HG02943 (cell line): Measurements from ENCODE around the gene ZNF774.
"Not testable (repeated sequence)": the region's sequence is repeated elsewhere in the genome, so short reads cannot be mapped to it uniquely, and the experiment has no call there.

Experiments
- ATAC-seq: cut with Tn5 transposase; IDR thresholded peaks from one replicate; pipeline ENCODE4 v1.9.1; 2021; ENCODE audit warnings: mild to moderate bottlenecking, low read depth, moderate library complexity; ENCODE audit not compliant: unreplicated experiment

The ZNF774 gene

DNA sequence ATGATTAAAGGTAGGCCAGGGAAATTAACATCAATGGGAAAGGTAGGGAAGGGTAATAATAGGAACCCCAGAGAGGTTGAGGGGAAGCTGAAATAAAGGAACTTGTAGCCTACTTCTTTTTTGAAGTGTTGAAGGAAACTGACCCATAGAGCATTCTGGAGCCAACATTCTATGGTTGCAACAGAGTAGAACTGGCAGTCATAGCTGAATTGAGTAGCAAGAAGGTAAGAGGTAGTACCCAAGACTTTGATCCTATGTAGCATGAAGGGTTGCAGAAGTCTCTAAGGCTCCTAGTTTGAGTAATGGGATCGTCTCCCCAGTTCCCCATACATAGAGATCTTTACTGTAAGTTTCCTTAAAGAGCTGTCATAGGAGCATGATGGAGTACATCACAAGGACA lies 7.4 kb upstream of the ZNF774 start:
- no peak for ATAC-seq

DNA sequence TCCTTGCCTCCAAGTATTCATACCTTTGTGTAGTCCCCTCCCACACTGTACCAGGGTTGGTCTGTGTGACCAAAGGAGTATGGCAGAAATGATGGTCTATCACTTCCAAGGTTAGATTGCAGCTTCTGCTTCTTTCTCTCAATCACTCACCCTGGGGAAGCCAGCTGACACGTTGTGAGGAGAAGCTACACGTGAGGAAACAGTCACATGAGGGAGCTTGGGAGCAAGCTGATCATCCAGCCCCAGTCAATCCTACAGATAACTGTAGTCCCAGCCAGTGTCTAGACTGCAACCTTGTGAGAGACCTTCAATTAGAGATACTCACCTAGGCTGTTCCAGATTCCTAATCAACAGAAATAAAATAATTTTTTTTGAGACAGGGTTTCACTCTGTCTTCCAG lies 6.2 kb upstream of the ZNF774 start:
- ATAC-seq, result no peak

DNA sequence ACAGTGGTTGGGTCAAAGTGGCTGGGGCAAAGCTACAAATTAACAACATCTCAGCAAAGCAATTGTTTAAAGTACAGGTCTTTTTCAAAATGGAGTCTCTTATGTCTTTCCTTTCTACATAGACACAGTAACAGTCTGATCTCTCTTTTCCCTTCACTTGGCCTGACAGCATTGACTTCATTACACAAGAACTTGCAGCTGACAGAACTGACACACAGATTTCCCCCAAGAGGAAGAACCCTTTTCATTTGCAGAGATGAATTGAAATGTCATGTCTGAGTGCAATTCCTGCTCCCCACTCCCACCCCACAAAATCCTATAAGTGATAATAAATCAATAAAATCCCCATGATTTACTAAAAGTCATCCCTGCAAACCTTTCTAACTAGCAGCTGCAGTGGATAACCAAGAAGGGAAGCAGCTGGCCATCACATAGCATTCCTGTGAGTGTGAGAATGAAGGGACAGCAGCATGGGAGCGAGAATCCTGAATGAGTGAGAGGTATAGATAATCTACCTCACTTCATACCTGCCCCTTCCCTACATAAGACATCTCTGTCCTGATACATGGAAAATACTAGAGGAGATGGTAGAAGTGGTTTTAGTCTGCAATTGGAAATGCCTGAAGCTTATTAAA lies 4.5 kb upstream of the ZNF774 start:
- ATAC-seq, result not testable (repeated sequence)

DNA sequence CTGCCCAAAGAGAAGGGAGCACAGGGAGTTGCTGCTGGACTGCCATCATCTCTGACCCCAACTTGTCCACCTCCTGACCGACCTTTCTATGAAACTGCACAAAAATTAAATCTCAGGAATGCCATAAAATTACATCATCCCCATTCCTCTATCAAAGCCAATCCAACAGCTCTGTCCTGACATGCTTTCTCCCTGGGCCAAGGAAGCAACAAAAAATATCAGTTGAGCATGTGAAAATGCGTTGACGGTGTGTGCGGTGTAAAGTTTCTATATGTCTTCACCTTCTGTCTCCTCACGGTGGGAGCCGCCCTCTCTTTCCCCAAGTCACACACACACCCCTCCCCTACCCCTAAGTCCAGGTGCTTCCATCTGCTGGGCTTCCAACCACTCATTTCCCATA lies 3.6 kb upstream of the ZNF774 start:
- no peak for ATAC-seq

DNA sequence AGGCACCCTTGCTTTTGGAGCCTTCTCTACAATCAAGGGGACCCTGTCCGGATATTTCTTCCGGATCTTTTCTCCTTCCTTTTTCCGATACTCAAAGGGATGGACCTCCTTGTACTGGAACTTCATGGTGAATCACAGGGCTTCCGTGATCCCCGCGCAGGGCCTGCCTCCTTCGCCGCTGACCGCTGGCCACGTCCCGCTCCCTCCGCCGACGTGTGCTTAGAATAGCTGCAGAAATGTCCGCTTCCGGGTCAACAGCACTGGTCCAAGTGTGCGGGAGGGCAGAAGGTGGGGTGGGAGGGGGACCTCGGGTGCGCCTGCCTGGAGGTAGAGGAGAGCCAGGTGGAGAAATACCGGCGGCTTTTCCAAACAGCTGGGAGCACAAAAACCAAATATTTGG lies 3.0 kb upstream of the ZNF774 start:
- ATAC-seq, result no peak

DNA sequence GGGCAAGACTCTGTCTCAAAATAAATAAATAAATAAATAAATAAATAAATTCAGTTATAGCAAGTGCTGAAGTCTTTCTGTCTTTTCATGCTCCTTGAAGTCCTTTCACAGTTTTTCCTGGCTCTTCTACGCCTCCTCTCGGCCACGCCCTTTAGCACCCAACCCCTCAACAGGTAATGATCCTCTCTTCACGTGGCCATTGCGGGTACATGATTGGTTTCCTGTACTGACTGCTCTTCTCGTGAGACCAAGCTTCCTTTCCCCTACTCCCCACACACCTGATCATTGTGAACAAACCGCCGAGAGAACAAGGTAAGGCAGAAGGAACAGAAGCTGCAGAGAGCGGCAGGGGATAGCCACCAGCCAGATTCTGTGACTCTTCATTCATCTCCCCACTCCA lies 2.3 kb upstream of the ZNF774 start:
- no peak for ATAC-seq

DNA sequence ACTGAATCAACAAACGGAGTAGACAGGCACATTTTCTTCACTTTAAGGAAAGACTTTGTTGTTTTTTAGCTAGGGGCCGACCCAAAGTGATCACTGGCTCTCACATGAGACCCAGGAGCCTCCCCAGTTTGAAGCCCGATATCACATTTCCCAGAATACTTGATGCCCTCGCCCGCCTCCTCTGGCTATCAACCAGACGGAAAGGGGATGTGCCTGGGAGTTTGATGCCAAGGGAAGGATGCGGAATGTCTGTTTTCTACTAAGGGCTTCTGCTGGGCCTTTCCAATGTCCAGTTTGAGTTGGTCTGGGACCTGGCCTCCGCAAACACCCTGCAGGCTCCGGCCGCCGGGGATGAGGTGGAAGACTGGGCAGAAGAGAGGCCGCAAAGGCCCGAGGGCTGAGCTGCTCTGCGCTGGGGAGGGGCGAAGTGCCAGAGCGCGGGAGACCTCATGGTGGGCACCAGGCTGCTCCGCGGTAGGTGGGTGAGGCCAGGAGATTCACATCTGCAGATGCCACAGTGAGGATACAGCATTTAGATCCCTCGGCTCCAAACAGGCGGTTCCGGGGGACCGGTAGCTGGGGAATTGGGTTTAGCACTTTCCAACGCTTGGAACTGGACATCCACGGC lies 491 bp upstream of the ZNF774 start:
- ATAC-seq, result no peak

DNA sequence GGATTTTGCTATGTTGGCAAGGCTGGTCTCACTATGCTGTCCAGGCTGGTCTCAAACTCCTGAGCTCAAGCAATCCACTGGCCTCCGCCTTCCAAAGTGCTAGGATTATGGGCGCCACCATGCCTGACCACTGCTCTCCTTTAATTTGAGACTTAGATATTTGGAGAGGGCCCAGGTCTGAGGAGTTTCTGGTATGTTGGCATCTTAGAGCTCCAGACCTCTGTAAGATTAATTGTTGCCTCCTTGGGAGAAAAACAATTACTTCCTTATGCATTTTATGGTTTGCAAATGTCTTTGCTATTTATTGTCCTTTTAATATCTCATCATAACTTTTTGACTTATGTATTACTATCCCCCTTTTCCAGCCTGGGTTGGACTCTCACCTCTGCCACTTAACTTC lies 2.9 kb downstream of the ZNF774 start:
- no peak for ATAC-seq

DNA sequence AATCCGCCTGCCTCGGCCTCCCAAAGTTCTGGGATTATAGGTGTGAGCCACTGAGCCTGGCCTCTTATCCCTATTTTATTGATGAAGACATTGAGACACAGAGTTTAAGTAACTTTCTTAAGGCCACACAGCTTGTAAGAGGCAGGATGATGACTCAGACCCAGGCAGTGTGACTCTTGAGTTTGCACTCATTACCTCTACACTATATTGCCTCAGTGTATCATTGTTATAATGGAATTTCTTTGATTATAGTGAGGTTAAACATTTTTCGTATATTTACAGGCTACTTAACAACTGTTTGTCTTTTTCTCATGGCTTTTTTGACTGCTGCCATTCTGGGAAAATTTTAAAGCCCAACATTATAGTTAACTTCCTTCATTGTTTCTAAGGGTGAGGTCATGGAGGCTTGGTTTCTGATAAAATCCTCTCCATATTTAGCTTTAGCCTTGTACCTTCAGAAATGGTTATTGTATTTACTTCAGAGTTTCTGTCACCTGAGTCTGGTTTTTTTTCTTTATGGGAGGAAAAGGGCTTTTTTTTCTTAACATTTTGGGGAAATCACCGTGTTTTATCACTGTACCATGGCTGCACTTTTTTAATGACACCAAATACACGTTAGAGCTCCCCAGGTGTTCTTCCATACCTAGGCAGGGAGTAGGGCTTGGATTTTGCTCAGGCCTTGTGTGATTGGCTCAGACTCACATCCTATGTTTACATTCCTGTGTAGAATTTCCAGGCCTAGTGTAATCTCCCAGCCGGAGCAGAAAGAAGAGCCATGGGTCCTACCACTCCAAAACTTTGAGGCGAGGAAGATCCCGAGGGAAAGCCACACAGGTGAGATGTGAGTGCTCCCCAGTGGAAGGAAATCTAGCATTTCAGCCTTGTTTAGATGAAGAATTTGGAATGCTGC lies 6.3 kb downstream of the ZNF774 start:
- no peak for ATAC-seq

DNA sequence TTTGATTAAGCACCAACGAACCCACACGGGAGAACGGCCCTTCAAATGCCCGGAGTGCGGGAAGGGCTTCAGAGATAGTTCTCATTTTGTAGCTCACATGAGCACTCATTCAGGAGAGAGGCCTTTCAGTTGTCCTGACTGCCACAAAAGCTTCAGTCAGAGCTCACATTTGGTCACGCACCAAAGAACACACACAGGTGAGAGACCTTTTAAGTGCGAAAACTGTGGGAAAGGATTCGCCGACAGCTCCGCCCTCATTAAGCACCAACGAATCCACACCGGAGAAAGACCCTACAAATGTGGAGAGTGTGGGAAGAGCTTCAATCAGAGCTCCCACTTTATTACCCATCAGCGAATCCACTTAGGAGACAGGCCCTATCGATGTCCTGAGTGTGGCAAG lies 8.7 kb downstream of the ZNF774 start:
- no peak for ATAC-seq

DNA sequence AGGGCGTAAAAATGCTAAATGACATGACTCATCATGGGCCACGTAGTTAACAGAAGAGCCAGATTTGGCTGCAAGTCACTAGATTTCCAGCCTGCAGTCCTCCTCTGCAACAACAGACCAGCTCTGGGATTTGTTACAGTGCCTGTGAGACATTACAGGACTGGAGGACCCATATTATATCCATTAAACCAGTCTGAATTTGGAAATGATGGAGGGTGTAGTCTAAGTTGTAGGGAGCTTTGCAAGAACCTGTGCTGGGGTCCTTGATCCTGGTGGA lies 10.8 kb downstream of the ZNF774 start:
- no peak for ATAC-seq

DNA sequence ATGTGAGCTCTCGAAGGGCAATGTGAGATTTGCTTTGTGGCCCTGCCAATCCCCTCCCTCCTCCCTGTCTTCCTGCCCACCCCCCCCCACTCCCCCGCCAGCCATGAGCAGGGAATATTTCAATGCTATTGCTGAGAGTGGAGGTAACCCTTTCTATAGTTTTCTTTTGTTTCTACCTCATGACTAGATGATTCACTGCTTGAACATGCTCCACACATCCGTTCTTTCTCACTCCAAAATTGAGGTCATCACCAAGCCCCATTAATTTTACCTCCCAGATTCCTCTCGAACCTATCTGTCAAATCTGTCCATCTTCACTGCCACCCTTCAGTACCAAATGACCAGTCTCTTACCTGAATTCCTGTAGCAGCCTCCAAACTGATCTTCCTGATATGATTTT lies 12.2 kb downstream of the ZNF774 start:
- no peak for ATAC-seq

DNA sequence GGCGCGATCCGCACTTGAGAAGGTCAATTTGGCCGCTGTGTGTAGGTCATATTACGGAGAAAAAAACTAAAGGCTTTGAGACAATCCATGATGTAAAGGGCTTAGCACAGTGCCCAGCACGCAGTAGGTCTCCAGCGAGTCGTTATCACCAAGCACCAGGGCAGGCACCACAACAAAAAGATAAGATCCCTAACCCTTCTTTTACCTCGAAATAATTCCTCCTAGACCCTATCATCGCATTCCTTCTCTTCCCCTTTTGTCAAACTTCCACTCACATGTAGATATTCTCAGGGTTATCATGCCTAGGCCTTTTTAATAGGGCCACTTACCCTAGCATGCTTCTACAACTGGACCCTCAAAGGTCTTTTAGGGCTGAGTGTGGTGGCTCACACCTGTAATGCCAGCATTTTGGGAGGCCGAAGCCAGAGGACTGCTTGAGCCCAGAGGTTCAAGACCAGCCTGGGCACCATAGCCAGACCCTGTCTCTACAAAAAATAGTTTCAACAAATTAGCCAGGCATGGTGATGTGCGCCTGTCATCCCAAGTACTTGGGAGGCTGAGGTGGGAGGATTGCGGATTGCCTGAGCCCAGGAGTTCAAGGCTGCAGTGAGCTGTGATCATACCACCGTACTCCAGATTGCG lies 13.5 kb downstream of the ZNF774 start:
- ATAC-seq, result no peak

DNA sequence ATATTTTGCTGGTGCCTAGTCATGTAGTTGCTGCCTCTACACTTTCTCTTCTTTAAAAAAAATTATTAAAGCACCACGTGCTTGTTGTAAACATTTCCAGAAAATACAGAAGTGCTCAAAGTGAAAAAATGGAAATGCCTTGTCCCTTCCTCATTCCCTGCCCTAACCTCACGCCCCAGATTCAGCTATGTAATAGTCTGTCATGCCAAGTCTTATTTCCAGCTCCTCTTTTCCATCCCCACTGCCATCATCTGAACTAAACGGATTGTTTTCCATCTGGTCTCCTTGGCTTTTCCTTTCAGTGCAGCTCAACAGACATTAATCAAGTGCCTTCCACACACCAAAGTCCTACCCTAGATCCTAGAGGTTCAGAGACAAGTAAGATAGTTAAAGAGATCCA lies 15.5 kb downstream of the ZNF774 start:
- no peak for ATAC-seq

DNA sequence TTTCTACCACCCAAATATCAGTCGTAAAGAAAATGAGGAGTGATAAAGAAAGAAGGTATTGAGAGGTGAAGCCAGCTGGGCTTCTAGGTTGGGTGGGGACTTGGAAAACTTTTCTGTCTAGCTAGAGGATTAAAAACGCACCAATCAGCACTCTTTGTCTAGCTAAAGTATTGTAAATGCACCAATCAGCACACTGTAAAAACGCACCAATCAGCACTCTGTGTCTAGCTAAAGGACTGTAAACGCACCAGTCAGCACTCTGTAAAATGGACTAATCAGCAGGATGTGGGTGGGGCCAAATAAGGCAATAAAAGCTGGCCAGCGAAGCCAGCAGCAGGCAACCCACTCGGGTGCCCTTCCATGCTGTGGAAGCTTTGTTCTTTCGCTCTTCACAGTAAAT lies 23.0 kb downstream of the ZNF774 start:
- no peak for ATAC-seq

DNA sequence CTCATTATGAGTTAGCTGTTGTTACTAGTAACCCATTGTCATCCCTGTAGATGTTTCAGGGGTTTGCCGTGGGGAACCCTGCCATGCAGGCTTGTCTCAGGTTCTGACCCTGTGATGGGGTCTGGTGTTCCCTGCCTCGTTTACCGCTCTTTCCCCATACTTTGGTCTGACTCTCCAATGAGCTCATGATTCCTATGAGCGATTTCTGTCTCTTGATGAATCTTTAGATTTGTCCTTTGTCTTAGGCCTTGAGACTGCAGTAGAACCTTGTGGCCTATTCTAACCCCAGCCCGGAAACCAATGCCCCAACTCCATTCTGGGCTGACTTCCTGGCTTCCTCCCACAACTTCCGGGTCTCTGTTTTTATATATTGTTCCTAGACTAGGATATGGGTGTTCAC lies 24.7 kb downstream of the ZNF774 start:
- ATAC-seq, result no peak

DNA sequence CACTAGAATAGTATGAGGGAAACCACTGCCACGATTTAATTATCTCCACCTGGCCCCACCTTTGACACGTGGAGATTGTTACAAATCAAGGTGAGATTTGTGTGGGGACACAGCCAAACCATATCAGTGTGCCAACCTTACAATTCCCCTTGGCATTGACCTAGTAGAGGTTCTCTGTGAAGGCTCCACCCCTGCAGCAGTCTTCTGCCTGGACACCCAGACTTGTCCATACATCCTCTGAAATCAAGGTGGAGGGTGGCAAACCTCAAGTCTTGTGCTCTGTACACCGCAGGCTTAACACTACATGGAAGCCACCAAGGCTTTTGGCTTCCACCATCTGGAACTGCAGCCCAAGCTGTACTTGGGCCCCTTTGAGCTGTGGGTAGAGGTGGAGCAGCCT lies 27.2 kb downstream of the ZNF774 start:
- no peak for ATAC-seq

DNA sequence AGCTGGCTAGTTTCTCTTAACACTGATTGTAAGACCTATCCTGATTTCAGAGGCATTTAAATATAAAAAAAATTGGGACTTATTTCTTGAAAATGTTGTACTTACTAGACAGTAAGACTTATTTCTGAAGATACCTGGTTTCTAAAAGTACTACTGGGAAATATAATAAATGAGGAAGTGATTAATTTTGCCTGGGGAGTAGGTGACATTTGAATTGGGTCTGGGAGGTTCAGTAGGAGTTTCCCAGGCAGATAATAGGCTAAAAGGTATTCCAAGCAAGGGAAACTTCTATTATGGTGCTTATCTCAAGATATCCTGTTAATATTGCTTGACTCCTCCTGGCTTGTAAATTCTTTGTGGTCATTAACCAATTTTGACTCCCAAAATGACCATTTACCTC lies 29.4 kb downstream of the ZNF774 start:
- ATAC-seq, result no peak

DNA sequence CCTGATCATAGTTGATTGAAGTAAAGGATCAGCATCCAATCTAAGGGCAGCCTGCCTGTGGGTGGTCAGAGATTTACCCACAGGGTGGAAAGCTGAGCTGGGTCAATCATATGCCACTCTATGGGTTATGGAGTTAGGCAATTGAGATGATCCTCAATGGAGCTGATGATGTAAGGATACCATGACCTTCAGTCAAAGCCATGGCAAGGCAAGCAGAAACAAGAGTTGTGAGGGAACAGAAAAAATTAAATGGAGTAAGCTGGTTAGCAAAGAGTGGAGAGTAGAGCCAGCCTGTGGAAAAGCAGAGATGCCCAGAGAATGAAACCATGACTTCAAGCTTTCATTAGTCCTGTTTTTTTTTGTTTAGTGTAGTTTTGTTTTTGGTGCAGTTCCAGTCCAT lies 30.2 kb downstream of the ZNF774 start:
- ATAC-seq, result no peak

DNA sequence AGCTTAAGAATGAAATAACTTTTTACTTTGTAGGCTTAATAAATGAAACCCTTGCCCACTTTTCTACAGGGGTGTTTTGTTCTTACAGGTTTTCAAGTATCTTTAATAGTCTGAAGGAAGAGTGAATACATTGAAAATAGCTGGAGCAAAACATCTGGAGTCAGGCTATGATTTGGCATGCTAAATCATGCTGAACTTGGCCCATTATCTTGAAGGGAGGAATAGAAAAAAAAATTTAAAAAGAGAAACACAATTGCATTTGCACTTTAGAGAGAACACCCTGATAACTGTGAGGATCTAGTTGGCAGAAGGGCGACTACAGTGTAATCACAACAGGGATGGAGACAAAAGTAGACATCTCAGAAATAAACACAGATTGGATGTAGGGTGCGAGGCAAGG lies 34.1 kb downstream of the ZNF774 start:
- no peak for ATAC-seq
